Nephron (organoid): ENCODE measurements around the gene BACH2.

Source experiments
- H3K27ac Mint-ChIP-seq, 3 experiments: 2 replicates each; pipeline ENCODE4 v1.8.0; 2020; ENCODE audit warnings: mixed read lengths in 3 of 3, mild to moderate bottlenecking in 2 of 3, moderate library complexity in 1 of 3
- H3K27me3 Mint-ChIP-seq: 2 replicates; pipeline ENCODE4 v1.8.0; 2021; ENCODE audit warnings: low read depth, mild to moderate bottlenecking, moderate library complexity, mixed read lengths
- H3K36me3 Mint-ChIP-seq: 2 replicates; pipeline ENCODE4 v1.8.0; 2020; ENCODE audit warnings: low read depth, mixed read lengths
- H3K4me1 Mint-ChIP-seq: 2 replicates; pipeline ENCODE4 v1.8.0; 2020; ENCODE audit warnings: mixed read lengths
- H3K4me3 Mint-ChIP-seq, 3 experiments: 2 replicates each; pipeline ENCODE4 v1.8.0; 2020; ENCODE audit warnings: mild to moderate bottlenecking in 3 of 3, mixed read lengths in 3 of 3, moderate library complexity in 2 of 3
- H3K9me3 Mint-ChIP-seq: 2 replicates; pipeline ENCODE4 v1.8.0; 2020; ENCODE audit warnings: mixed read lengths
- TF ChIP-seq, protein P1 (sequence below), 3 experiments: fragments of 200-600 bp; sonication (generic); IDR thresholded peaks; one replicate each; pipeline ENCODE4 v1.5.0; 2021; ENCODE audit warnings: antibody characterized with exemption in 3 of 3; ENCODE audit not compliant: unreplicated experiment in 3 of 3

The BACH2 gene

DNA sequence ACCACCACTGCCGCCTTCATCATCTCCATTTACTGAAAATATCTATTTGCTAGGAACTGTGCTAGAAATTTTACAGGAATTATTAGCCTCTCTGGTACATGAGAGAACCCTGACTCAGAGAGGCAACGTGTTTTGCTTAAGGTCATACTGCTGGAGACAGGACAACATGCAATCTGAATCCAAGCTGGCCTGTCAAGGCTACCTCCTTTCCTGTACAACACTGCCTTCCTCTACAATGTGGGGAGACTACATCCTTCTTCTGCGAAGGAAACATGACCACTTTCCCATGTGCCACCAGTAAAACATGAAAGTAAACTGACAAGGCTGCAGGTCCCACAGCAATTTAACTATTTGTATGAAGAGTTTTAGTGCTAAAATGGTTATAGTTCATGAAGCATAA, 200.9 kb downstream of the BACH2 start:
- H3K4me1 Mint-ChIP-seq = peaks cover 17% of the 10 kb centered on the region
- no peaks in the 10 kb centered on the region for H3K36me3 Mint-ChIP-seq
- H3K27ac Mint-ChIP-seq = no peak overlapping the region
- TF ChIP-seq, protein P1, sequence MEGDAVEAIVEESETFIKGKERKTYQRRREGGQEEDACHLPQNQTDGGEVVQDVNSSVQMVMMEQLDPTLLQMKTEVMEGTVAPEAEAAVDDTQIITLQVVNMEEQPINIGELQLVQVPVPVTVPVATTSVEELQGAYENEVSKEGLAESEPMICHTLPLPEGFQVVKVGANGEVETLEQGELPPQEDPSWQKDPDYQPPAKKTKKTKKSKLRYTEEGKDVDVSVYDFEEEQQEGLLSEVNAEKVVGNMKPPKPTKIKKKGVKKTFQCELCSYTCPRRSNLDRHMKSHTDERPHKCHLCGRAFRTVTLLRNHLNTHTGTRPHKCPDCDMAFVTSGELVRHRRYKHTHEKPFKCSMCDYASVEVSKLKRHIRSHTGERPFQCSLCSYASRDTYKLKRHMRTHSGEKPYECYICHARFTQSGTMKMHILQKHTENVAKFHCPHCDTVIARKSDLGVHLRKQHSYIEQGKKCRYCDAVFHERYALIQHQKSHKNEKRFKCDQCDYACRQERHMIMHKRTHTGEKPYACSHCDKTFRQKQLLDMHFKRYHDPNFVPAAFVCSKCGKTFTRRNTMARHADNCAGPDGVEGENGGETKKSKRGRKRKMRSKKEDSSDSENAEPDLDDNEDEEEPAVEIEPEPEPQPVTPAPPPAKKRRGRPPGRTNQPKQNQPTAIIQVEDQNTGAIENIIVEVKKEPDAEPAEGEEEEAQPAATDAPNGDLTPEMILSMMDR (IDR thresholded peaks at IDR 0.05; ENCODE audit: unreplicated experiment in 3 of 3) = no peak
- H3K27me3 Mint-ChIP-seq = no peaks in the 10 kb centered on the region
- no peak overlapping the region for H3K4me3 Mint-ChIP-seq
- H3K9me3 Mint-ChIP-seq = no peaks in the 10 kb centered on the region

DNA sequence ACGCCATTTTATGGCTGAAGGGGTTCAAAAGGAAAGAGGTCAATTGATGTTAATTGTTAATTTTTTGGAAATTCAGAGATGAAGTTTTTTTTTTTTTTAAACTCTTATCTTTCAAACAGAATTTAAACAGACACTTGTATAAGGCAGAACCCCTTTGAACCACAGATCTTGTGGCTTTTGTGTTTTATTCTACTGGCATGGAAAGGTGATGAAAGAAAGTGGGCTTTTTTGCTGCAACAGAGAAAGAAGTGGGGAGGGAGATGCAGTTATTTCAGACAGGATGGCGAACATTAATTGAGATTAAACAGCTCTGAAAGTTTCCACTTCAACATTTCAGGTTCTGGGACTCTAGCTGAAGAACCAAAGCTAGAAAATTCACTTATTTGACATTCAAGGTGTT, 201.5 kb downstream of the BACH2 start:
- TF ChIP-seq, protein P1 (IDR thresholded peaks at IDR 0.05; ENCODE audit: unreplicated experiment in 3 of 3) = no peak
- Mint-ChIP-seq H3K27me3 (no peaks in the 10 kb centered on the region), H3K4me1 (peaks cover 17% of the 10 kb centered on the region), H3K27ac (no peak overlapping the region), H3K9me3 (no peaks in the 10 kb centered on the region), H3K36me3 (no peaks in the 10 kb centered on the region), H3K4me3 (no peak overlapping the region)

DNA sequence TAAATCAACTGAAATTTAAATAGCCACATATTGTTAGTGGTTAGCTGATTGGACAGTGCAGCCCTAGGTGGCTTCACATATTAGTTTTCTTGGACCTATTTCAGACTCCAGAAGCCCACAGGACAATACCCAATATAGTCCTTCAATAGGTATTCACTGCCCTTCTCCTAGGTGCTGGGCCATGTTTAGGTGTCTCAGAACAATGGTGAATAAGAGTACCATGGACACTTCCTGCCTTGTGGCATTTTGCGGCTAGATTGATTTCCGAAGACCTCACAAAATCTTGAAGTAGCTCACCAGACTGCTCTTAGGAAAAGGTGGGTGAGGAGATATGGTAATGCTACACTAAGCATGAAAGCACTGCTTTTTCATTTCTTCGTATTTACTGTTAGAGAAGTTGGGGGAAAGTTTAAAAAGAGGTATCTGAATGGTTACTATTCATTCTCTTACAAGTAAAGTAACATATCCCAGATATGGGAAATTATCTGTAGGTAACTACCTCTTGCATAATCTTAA, 203.0 kb downstream of the BACH2 start:
- no peaks in the 10 kb centered on the region for H3K9me3 Mint-ChIP-seq
- H3K36me3 Mint-ChIP-seq = no peaks in the 10 kb centered on the region
- no peaks in the 10 kb centered on the region for H3K27me3 Mint-ChIP-seq
- H3K27ac Mint-ChIP-seq = no peak overlapping the region
- peaks cover 10% of the 10 kb centered on the region for H3K4me1 Mint-ChIP-seq
- TF ChIP-seq, protein P1 (IDR thresholded peaks at IDR 0.05; ENCODE audit: unreplicated experiment in 3 of 3) = no peak
- no peak overlapping the region for H3K4me3 Mint-ChIP-seq

DNA sequence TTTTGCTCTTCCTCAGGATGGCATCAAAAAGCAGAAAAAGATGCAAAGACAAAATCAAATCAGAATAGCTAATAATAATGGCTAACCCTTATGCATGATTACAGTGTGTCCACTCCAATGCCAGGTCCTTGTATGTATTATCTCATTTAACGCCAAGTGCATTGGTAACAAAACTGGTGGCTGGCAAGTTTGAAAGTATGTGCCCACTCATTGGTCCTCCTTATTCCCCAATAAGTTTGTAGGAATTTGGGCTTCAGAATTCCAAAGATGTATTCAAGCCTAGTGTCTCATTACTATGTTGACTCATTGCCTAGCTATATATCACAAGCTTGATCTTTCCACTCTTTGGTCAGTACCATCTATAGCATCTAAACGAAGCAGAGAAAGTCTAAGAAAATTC, 205.8 kb downstream of the BACH2 start:
- H3K27me3 Mint-ChIP-seq = no peaks in the 10 kb centered on the region
- TF ChIP-seq, protein P1 (IDR thresholded peaks at IDR 0.05; ENCODE audit: unreplicated experiment in 3 of 3) = no peak
- no peaks in the 10 kb centered on the region for H3K4me1 Mint-ChIP-seq
- no peaks in the 10 kb centered on the region for H3K36me3 Mint-ChIP-seq
- H3K9me3 Mint-ChIP-seq = no peaks in the 10 kb centered on the region
- no peak overlapping the region for H3K27ac Mint-ChIP-seq
- H3K4me3 Mint-ChIP-seq = no peak overlapping the region

DNA sequence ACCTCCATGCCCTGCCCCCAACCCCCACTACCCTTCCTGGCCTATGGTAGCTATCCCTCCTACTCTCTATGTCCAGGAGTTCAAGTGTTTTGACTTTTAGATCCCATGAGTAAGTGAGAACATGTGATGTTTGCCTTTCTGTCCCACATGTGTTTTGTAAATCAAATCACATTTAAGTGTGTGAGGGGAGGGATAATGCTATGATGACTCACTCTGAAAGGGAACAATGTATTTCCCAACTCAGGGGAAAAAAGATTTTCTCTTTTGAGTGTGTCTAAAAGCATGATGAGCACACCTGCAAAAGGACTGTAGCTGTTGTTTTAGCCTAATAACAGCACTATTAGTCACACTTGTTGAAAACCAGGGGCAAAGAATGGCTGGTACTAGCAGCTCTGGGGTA, 208.6 kb downstream of the BACH2 start:
- Mint-ChIP-seq H3K9me3 (no peaks in the 10 kb centered on the region), H3K4me1 (no peaks in the 10 kb centered on the region), H3K36me3 (no peaks in the 10 kb centered on the region), H3K27me3 (no peaks in the 10 kb centered on the region), H3K27ac (peak overlapping the region in 1 of 3 experiments; percentile 24), H3K4me3 (no peak overlapping the region)
- TF ChIP-seq, protein P1 (IDR thresholded peaks at IDR 0.05; ENCODE audit: unreplicated experiment in 3 of 3) = no peak

DNA sequence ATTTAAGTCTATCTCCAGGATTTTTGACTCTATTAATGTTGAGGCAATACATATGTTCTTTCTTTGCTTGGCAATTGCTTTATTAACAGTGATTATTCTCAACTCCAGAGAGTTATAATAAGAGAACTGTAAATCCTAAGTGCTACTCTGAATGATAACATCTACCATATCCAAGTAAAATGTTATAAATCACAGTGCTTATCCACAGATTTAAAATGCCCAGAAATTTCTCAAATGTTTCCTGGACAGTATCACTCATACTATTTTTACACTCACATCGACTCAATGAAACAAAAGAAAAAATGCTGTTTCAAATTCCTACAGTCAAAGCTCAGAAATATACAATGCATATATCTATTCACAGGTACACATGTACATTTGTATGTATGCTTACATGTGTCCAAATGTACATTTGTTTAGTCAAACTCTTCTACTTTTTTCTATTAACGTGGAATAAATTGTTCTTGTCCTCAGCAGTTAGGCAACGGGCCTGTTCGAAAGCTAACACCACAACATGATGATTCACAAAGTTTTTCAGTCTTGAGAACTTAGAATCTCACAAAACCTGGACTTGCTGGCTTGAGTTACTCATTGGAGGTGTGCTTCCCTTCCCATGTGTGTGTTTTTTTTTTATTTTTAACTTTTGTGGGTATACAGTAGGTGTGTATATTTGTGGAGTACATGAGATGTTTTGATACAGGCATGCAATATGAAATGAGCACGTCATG, 209.4 kb downstream of the BACH2 start:
- Mint-ChIP-seq H3K9me3 (no peaks in the 10 kb centered on the region), H3K36me3 (no peaks in the 10 kb centered on the region), H3K27me3 (no peaks in the 10 kb centered on the region), H3K4me1 (no peaks in the 10 kb centered on the region), H3K27ac (no peak overlapping the region), H3K4me3 (no peak overlapping the region)
- TF ChIP-seq, protein P1 (IDR thresholded peaks at IDR 0.05; ENCODE audit: unreplicated experiment in 3 of 3) = no peak
